ENCODE results near the gene HS3ST3B1. TPM values are rescaled to one million over a fixed set of nuclear protein-coding genes. Genes with fewer than 3 reads are reported as not detected.

Gene HS3ST3B1
- total RNA-seq (10 to 100 TPM; 38.8 to 40.5 TPM), polyA plus RNA-seq (10 to 100 TPM in 1 of 2 donors, 1 to 10 TPM in 1; 6.0 to 12.4 TPM)

DNA sequence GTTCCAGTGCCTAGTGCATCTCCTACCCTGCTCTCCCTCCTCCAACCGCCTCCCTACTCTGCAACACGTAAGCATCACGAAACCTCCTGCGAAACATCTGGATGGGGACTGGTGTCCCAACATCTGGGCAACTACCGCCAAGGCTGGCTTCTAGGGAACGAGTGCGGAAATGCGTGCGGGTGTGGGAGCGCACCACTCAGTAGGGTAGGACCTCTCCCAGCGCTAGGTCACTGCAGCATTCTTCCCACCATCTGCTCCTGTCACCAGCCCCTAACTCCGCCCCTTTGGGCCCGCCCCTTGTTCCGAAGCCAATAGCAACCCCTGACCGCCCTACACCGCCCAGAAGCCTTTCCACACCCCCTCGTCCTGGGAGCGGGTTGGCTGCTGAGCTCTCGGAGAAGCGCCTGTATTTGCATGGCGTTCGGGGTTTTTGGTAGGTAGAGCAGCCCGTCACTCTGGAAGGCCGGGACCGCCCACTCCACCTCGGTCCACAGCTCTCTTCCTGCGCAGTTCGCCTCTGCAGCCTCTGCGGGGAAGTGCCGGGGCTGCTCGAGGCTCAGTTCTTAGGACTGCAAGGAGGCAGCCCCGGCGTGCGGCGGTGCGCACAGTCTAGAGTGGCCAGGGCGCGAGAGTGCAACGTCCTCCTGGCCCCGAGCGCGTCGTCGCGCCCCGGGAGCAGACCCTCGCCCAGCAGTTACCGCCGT is at the start of gene HS3ST3B1:
Gene HS3ST3B1, plus strand, starts transcription at position 507 of the 704 bp plus-strand sequence. CDS start 438 bp downstream, outside the sequence.
- peaks cover 16% of the 10 kb centered on the region for H3K27me3 ChIP-seq (ENCODE audit: insufficient read depth, low read length)
- Mint-ChIP-seq H3K9me3 (peaks cover 0 to 8% (median 0%) of the 10 kb centered on the region in 8 donors), H3K36me3 (peaks cover 0 to 32% of the 10 kb centered on the region in 2 donors), H3K27ac (peak within 1 kb of the TSS; percentile 81 to 98 (median 93)), H3K4me1 (peaks cover 45 to 80% (median 57%) of the 10 kb centered on the region in 4 donors), H3K4me3 (peak within 1 kb of the TSS; percentile 90 to 99 (median 98)), H3K27me3 (peaks cover 16 to 29% of the 10 kb centered on the region in 2 donors)
- no peaks in the 10 kb centered on the region for H3K36me3 ChIP-seq (ENCODE audit: insufficient read depth, low read length)
- H3K4me1 ChIP-seq (ENCODE audit: insufficient read depth, low read length): peaks cover 67% of the 10 kb centered on the region
- ChIA-PET CTCF (ENCODE audit: partially characterized antibody) (interaction anchor here (0.9 to 6.9 kb wide), 30 partner anchors 8 to 1282 kb away, joined by 3 to 85 read pairs (median 4); partner anchors contain the start of genes COX10 and ELAC2), POLR2A (ENCODE audit: partially characterized antibody) (interaction anchor here (0.6 to 9.1 kb wide), 31 partner anchors 8 to 1283 kb away, joined by 3 to 144 read pairs (median 5); partner anchors contain the start of genes COX10 and ELAC2)
- H3K9me3 ChIP-seq (ENCODE audit: control insufficient read depth in 1 of 2, low read length in 2 of 2): no peaks in the 10 kb centered on the region
- DNase-seq: peak; percentile 99 to 100 (median 99)
- H3K27ac ChIP-seq (ENCODE audit: low read depth, low read length): peak within 1 kb of the TSS; percentile 61
- intact Hi-C loops (cut with micrococcal nuclease): loop anchor here (1.0 to 5.0 kb wide), 8 partner anchors 9 to 1284 kb away; partner anchors contain the start of gene COX10
- peak within 1 kb of the TSS; percentile 89 to 96 for H3K4me3 ChIP-seq (ENCODE audit: low read length in 2 of 2)

DNA sequence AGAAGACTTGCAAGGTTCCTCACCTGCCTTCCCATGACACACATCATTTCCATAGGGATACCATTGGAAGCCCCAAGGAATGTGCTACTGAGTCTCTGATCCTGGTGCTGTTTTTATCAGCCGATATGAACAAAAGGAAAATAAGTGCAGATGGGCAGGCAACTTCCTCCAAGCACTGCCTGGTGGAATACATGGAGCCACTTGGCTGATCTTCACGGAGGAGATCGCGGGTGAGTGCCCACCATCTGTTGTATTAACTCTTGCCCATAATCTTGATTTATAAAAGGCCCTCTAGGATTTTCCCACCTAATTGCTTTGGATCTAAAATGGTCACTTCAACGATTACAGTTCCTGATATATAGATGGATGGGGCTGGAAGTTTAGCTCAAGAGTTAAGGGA is 39.5 kb upstream of the HS3ST3B1 start:
- H3K4me1 Mint-ChIP-seq: peaks cover 0 to 3% (median 0%) of the 10 kb centered on the region in 4 donors
- no peak overlapping the region for H3K27ac ChIP-seq (ENCODE audit: low read depth, low read length)
- H3K36me3 ChIP-seq (ENCODE audit: insufficient read depth, low read length): no peaks in the 10 kb centered on the region
- ChIA-PET CTCF (ENCODE audit: partially characterized antibody) (no interaction called here), POLR2A (ENCODE audit: partially characterized antibody) (no interaction called here)
- no peaks in the 10 kb centered on the region for H3K27me3 ChIP-seq (ENCODE audit: insufficient read depth, low read length)
- peaks cover 1 to 3% of the 10 kb centered on the region in 2 donors for H3K36me3 Mint-ChIP-seq
- H3K27ac Mint-ChIP-seq: no peak overlapping the region
- H3K27me3 Mint-ChIP-seq: no peaks in the 10 kb centered on the region
- intact Hi-C loops (cut with micrococcal nuclease): no loop called here
- H3K9me3 Mint-ChIP-seq: peaks cover 0 to 5% (median 0%) of the 10 kb centered on the region in 8 donors
- H3K4me3 Mint-ChIP-seq: no peak overlapping the region
- no peaks in the 10 kb centered on the region for H3K9me3 ChIP-seq (ENCODE audit: control insufficient read depth in 1 of 2, low read length in 2 of 2)
- H3K4me1 ChIP-seq (ENCODE audit: insufficient read depth, low read length): no peaks in the 10 kb centered on the region
- H3K4me3 ChIP-seq (ENCODE audit: low read length in 2 of 2): no peak overlapping the region
- DNase-seq: no peak

DNA sequence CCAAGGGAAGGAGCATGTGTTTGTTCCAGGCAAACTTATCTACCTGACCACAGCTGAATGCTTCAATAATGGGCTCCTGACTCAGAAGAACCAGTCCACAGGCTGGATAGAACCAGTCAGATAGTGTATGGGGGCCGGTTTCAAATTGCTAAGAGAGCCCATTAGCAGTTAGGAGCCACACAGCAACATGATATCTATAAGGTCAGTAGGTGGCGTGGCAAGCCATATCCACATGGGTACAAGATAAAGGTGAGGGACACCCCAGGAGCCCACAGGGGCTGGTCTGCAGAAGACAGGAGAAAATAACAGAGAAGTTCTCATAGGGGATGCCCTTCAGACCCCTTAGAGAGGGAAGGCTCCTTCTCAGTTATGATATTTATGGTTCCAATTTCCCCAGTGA is 32.6 kb upstream of the HS3ST3B1 start:
- no peaks in the 10 kb centered on the region for H3K36me3 Mint-ChIP-seq
- H3K27ac Mint-ChIP-seq: no peak overlapping the region
- Histone ChIP-seq H3K36me3 (ENCODE audit: insufficient read depth, low read length) (no peaks in the 10 kb centered on the region), H3K27me3 (ENCODE audit: insufficient read depth, low read length) (no peaks in the 10 kb centered on the region), H3K4me3 (ENCODE audit: low read length in 2 of 2) (no peak overlapping the region), H3K27ac (ENCODE audit: low read depth, low read length) (no peak overlapping the region), H3K4me1 (ENCODE audit: insufficient read depth, low read length) (no peaks in the 10 kb centered on the region), H3K9me3 (ENCODE audit: control insufficient read depth in 1 of 2, low read length in 2 of 2) (no peaks in the 10 kb centered on the region)
- H3K4me1 Mint-ChIP-seq: peaks cover 0 to 7% (median 0%) of the 10 kb centered on the region in 4 donors
- no peak overlapping the region for H3K4me3 Mint-ChIP-seq
- DNase-seq: no peak
- CTCF ChIA-PET (ENCODE audit: partially characterized antibody): interaction anchor here (1.4 kb wide), 2 partner anchors 30 to 35 kb away, joined by 3 read pairs; no protein-coding TSS in a partner anchor
- H3K9me3 Mint-ChIP-seq: peaks cover 0 to 4% (median 0%) of the 10 kb centered on the region in 8 donors
- POLR2A ChIA-PET (ENCODE audit: partially characterized antibody): interaction anchor here (1.2 kb wide), 1 partner anchor 33 kb away, joined by 4 read pairs; no protein-coding TSS in a partner anchor
- intact Hi-C loops (cut with micrococcal nuclease): no loop called here
- H3K27me3 Mint-ChIP-seq: no peaks in the 10 kb centered on the region

- no peak overlapping the region for H3K4me3 Mint-ChIP-seq
- intact Hi-C loops (cut with micrococcal nuclease): no loop called here
- no peaks in the 10 kb centered on the region for H3K27me3 ChIP-seq (ENCODE audit: insufficient read depth, low read length)
- H3K36me3 ChIP-seq (ENCODE audit: insufficient read depth, low read length): no peaks in the 10 kb centered on the region
- H3K27ac Mint-ChIP-seq: no peak overlapping the region
- no peaks in the 10 kb centered on the region for H3K9me3 ChIP-seq (ENCODE audit: control insufficient read depth in 1 of 2, low read length in 2 of 2)
- H3K9me3 Mint-ChIP-seq: peaks cover 0 to 4% (median 0%) of the 10 kb centered on the region in 8 donors
- H3K4me1 Mint-ChIP-seq: peaks cover 0 to 7% (median 0%) of the 10 kb centered on the region in 4 donors
- no peaks in the 10 kb centered on the region for H3K4me1 ChIP-seq (ENCODE audit: insufficient read depth, low read length)
- no peak overlapping the region for H3K27ac ChIP-seq (ENCODE audit: low read depth, low read length)
- ChIA-PET POLR2A (ENCODE audit: partially characterized antibody) (no interaction called here), CTCF (ENCODE audit: partially characterized antibody) (no interaction called here)
- DNase-seq: no peak
- H3K27me3 Mint-ChIP-seq: no peaks in the 10 kb centered on the region
- no peak overlapping the region for H3K4me3 ChIP-seq (ENCODE audit: low read length in 2 of 2)
- no peaks in the 10 kb centered on the region for H3K36me3 Mint-ChIP-seq
These were observed 31.4 kb upstream of the HS3ST3B1 start for GRCh38 chr17:14269473-14269872.

- H3K27ac Mint-ChIP-seq: no peak overlapping the region
- Histone ChIP-seq H3K4me3 (ENCODE audit: low read length in 2 of 2) (no peak overlapping the region), H3K9me3 (ENCODE audit: control insufficient read depth in 1 of 2, low read length in 2 of 2) (no peaks in the 10 kb centered on the region), H3K27me3 (ENCODE audit: insufficient read depth, low read length) (no peaks in the 10 kb centered on the region), H3K4me1 (ENCODE audit: insufficient read depth, low read length) (no peaks in the 10 kb centered on the region), H3K27ac (ENCODE audit: low read depth, low read length) (no peak overlapping the region), H3K36me3 (ENCODE audit: insufficient read depth, low read length) (no peaks in the 10 kb centered on the region)
- ChIA-PET POLR2A (ENCODE audit: partially characterized antibody) (interaction anchor here (0.6 kb wide), 1 partner anchor 30 kb away, joined by 4 read pairs; the partner anchor contains the start of gene HS3ST3B1), CTCF (ENCODE audit: partially characterized antibody) (no interaction called here)
- DNase-seq: no peak
- intact Hi-C loops (cut with micrococcal nuclease): no loop called here
- H3K36me3 Mint-ChIP-seq: no peaks in the 10 kb centered on the region
- peaks cover 0 to 1% of the 10 kb centered on the region in 2 donors for H3K27me3 Mint-ChIP-seq
- H3K4me3 Mint-ChIP-seq: no peak overlapping the region
- peaks cover 0 to 4% (median under 1%) of the 10 kb centered on the region in 8 donors for H3K9me3 Mint-ChIP-seq
- H3K4me1 Mint-ChIP-seq: peaks cover 0 to 7% (median 0%) of the 10 kb centered on the region in 4 donors
These were observed 30.4 kb upstream of the HS3ST3B1 start for GRCh38 chr17:14270508-14270907.

DNA sequence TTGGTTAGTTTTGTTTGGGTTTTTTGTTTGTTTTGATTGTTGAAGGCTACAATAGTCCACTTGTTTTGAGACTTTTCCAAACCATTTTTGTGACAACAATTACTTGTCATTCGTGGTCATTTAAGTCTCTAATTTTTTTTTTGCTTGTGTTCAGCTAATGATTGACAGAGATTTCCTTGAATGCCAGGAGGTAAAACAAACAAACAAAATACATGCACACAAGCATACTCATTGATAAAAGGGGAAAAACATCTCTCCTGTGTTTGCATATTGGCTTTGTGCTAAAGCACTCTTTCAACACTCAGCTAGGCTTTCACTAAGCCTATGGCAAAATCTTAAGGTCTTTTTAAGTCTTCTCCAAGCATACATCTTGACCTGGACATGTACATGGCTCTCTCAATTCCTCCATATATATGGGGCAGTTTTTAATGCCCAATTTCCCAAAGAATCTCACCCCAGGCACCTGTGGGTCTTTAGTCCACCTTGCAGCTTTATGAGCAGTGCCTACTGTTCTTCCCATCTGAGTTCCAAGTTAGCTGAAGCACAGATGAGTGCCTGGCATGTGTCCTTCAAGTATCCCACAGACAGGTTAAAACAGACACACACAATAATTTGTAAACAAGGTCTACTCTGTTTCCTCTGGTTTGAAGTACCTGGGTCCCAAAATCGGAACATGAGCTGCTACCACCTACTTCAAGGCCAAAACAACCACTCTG is 24.2 kb upstream of the HS3ST3B1 start:
- Histone ChIP-seq H3K27me3 (ENCODE audit: insufficient read depth, low read length) (no peaks in the 10 kb centered on the region), H3K36me3 (ENCODE audit: insufficient read depth, low read length) (no peaks in the 10 kb centered on the region), H3K4me3 (ENCODE audit: low read length in 2 of 2) (no peak overlapping the region), H3K9me3 (ENCODE audit: control insufficient read depth in 1 of 2, low read length in 2 of 2) (no peaks in the 10 kb centered on the region), H3K4me1 (ENCODE audit: insufficient read depth, low read length) (no peaks in the 10 kb centered on the region), H3K27ac (ENCODE audit: low read depth, low read length) (no peak overlapping the region)
- peaks cover 6 to 7% of the 10 kb centered on the region in 2 donors for H3K27me3 Mint-ChIP-seq
- no peak for DNase-seq
- H3K4me3 Mint-ChIP-seq: no peak overlapping the region
- H3K36me3 Mint-ChIP-seq: no peaks in the 10 kb centered on the region
- intact Hi-C loops (cut with micrococcal nuclease): no loop called here
- ChIA-PET POLR2A (ENCODE audit: partially characterized antibody) (no interaction called here), CTCF (ENCODE audit: partially characterized antibody) (no interaction called here)
- no peak overlapping the region for H3K27ac Mint-ChIP-seq
- H3K9me3 Mint-ChIP-seq: peaks cover 0 to 8% (median 3%) of the 10 kb centered on the region in 8 donors
- no peaks in the 10 kb centered on the region for H3K4me1 Mint-ChIP-seq

- Mint-ChIP-seq H3K27me3 (peaks cover 14 to 15% of the 10 kb centered on the region in 2 donors), H3K27ac (no peak overlapping the region), H3K4me1 (no peaks in the 10 kb centered on the region), H3K4me3 (no peak overlapping the region), H3K9me3 (no peaks in the 10 kb centered on the region), H3K36me3 (no peaks in the 10 kb centered on the region)
- DNase-seq: no peak
- no peaks in the 10 kb centered on the region for H3K4me1 ChIP-seq (ENCODE audit: insufficient read depth, low read length)
- no peaks in the 10 kb centered on the region for H3K9me3 ChIP-seq (ENCODE audit: control insufficient read depth in 1 of 2, low read length in 2 of 2)
- H3K27me3 ChIP-seq (ENCODE audit: insufficient read depth, low read length): no peaks in the 10 kb centered on the region
- POLR2A ChIA-PET (ENCODE audit: partially characterized antibody): no interaction called here
- CTCF ChIA-PET (ENCODE audit: partially characterized antibody): no interaction called here
- H3K36me3 ChIP-seq (ENCODE audit: insufficient read depth, low read length): no peaks in the 10 kb centered on the region
- intact Hi-C loops (cut with micrococcal nuclease): no loop called here
- H3K4me3 ChIP-seq (ENCODE audit: low read length in 2 of 2): no peak overlapping the region
- H3K27ac ChIP-seq (ENCODE audit: low read depth, low read length): no peak overlapping the region
These were observed 19.4 kb upstream of the HS3ST3B1 start for GRCh38 chr17:14281530-14281929.

All from CD4-positive, alpha-beta memory T cell (primary cell).